NCI-H2196 (cell line): ENCODE measurements around the gene EIF4B.
A peak's percentile ranks its signal among the peaks of the same experiment; 100 is the strongest.

Experiments
- DNase-seq: peaks from one replicate; lab custom pipeline; 2025; ENCODE audit not compliant: unreplicated experiment; lab: John Stamatoyannopoulos, UW

EIF4B gene

GRCh38 chr12:53067993-53068770 lies 61.9 kb downstream of the EIF4B start:
- no peak for DNase-seq

GRCh38 chr12:53068811-53069585 lies 62.7 kb downstream of the EIF4B start:
- DNase-seq: no peak

GRCh38 chr12:53069621-53070410 lies 63.6 kb downstream of the EIF4B start:
- no peak for DNase-seq

- no peak for DNase-seq
Measured at GRCh38 chr12:53070877-53071492, 64.7 kb downstream of the EIF4B start.

GRCh38 chr12:53071591-53072551 lies 65.6 kb downstream of the EIF4B start:
- peak; percentile 67 for DNase-seq

- DNase-seq: no peak
Measured at GRCh38 chr12:53073881-53074280, 67.6 kb downstream of the EIF4B start.

- no peak for DNase-seq
Measured at GRCh38 chr12:53074283-53074998, 68.2 kb downstream of the EIF4B start.

- no peak for DNase-seq
Measured at GRCh38 chr12:53074999-53075370, 68.7 kb downstream of the EIF4B start.

- no peak for DNase-seq
Measured at GRCh38 chr12:53076461-53076860, 70.2 kb downstream of the EIF4B start.

GRCh38 chr12:53077030-53077429 lies 70.8 kb downstream of the EIF4B start:
- DNase-seq: no peak

- DNase-seq: peak; percentile 65
Measured at GRCh38 chr12:53078425-53079225, 72.4 kb downstream of the EIF4B start.

GRCh38 chr12:53079226-53080117 lies 73.2 kb downstream of the EIF4B start, which contains the start of gene SPRYD3:
SPRYD3 (minus strand) TSS chr12:53079390; CDS start chr12:53079333, 57 bp downstream.
- DNase-seq: peak; percentile 95

GRCh38 chr12:53082637-53083175 lies 76.5 kb downstream of the EIF4B start:
- no peak for DNase-seq

GRCh38 chr12:53086361-53086760 lies 80.1 kb downstream of the EIF4B start:
- no peak for DNase-seq

- DNase-seq: no peak
Measured at GRCh38 chr12:53090105-53090504, 83.8 kb downstream of the EIF4B start.

GRCh38 chr12:53090554-53090953 lies 84.3 kb downstream of the EIF4B start:
- DNase-seq: no peak

GRCh38 chr12:53091756-53092155 lies 85.5 kb downstream of the EIF4B start:
- no peak for DNase-seq
